Measurements from ENCODE around the gene CLCNKA.

DNA sequence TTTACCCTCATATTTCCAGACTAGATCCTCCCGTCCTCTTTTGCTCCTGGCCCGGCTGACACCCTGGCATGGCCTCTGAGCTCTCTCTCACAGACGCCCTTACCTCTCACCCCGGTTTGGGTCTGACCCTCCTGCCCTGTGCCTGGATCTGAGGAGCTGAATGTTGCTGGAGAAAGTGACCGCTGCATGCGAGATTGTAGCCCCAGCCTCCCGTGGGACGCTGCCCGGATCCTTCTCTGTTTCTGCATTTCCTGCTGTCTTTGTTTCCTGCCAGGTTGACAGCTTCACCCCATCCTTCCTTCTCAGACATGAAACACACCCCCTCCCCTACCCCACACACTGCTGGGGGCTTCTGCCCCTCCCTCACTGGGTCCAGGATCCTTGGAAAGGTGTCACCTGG is 42.1 kb downstream of the CLCNKA start:
- TF ChIP-seq CREB1 (IDR thresholded peaks at IDR 0.05; ENCODE audit: low read depth) = no peak
- TF ChIP-seq NFIC (IDR thresholded peaks at IDR 0.05) = no peak
- no peak for TF ChIP-seq TCF12 (IDR thresholded peaks at IDR 0.05; ENCODE audit: low read depth)
- no peak for TF ChIP-seq RAD21 (IDR thresholded peaks at IDR 0.05; ENCODE audit: low read depth)
- TF ChIP-seq TEAD4 (IDR thresholded peaks at IDR 0.05) = no peak
- TF ChIP-seq EGR1 (IDR thresholded peaks at IDR 0.05) = no peak
- TF ChIP-seq, protein P1, sequence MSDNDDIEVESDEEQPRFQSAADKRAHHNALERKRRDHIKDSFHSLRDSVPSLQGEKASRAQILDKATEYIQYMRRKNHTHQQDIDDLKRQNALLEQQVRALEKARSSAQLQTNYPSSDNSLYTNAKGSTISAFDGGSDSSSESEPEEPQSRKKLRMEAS (IDR thresholded peaks at IDR 0.05) = no peak
